HG02852 (cell line): Measurements from ENCODE around the gene ALK.
"Not testable (repeated sequence)": the region's sequence is repeated elsewhere in the genome, so short reads cannot be mapped to it uniquely, and the experiment has no call there.

ENCODE experiments used
- ATAC-seq: cut with Tn5 transposase; IDR thresholded peaks from one replicate; pipeline ENCODE4 v1.9.1; 2021; ENCODE audit warnings: mild to moderate bottlenecking, moderate library complexity; ENCODE audit not compliant: unreplicated experiment

Gene ALK

DNA sequence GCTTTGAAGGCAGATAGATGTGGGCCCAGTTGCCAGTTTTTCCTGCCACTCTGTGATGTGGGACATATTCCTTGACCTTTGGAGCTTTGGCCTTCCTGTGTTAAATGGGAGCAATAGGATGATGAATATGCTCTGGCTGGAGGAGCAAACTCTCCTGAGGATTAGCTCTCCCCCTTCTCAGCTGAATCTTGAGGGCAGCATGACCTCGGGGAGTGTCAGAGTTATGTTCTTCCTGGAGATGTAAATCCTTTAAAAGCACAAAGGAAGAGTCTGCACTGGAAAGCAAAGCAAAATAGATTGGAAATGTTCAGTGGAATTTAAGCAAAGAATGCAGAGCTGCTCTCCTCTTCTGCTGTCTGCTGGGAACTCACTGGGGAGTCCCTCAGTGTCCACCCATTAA is 160.1 kb downstream of the ALK start:
- no peak for ATAC-seq

DNA sequence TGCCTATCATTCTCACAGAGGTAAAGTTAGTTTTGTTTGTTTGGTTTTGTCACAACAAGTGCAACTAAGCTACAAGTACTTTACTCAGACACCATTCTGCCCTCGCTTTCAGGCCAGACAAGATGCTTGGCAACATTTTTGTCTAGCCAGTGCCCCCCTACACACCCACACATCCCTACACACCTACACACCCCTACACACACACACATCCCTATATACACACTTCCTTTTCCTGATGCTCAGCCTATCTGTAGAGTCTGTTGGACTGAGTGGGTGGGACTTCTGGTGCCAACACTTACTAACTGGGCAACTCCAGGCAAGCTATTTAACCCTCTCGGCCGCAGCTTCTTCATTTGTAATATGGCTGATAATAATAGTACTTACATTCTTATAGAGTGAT is 161.4 kb downstream of the ALK start:
- no peak for ATAC-seq

DNA sequence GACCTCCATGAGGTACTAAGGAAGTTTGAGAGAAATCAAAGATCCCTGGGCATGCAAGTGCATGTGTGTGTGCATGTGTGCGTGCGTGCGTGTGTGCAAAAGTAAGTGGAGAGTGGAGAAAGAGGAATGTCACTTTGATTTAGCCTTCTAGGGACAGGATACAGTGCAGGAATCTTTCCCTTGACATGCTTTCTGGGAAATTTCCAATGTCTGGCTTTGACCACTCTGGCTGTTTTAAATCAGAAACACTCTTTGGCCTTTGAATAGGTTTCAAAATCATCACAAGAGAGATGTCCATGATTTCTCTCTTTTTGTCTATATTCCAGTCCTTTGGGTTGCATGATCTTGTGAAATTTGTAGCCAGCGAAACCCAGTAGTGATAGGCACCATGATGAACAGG is 162.0 kb downstream of the ALK start:
- no peak for ATAC-seq

DNA sequence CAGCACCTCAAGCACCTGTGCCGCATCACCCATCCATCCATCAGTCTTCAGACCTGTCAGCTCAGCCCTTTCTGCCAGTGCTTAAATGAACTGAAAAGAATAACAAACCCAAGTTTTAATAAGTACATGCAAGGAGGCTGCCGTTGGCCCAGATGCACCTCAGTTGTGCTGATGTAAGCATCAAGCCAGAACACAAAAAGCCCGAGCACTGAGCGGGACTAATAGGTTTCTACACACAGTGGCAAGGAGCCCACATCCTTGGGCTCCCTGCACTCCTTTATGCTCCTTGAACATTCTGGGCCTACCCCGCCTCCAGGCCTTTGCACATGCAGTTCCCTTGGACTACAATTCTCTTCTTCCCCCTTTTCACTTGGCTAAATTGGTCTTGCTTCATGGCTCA is 165.6 kb downstream of the ALK start:
- ATAC-seq, result no peak

DNA sequence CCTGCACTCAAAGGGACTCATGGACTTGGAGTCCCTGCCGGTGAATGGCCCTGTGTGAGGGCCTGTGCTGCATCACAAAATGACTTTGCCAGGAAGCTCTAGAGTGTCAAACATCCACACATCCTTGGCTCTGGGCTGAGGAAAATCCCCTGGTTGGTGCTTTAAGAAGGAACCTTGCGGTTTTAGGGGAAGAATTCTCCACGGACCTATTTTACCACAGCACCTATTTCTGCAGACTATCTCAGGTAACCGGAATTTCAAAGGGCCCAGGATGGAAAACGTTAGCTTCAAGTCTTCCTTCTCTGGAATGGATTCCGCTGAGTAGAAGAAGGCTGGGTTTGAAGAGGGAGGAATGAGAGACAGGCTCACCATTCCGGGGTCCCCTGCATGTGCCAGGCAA is 166.2 kb downstream of the ALK start:
- ATAC-seq, result no peak

DNA sequence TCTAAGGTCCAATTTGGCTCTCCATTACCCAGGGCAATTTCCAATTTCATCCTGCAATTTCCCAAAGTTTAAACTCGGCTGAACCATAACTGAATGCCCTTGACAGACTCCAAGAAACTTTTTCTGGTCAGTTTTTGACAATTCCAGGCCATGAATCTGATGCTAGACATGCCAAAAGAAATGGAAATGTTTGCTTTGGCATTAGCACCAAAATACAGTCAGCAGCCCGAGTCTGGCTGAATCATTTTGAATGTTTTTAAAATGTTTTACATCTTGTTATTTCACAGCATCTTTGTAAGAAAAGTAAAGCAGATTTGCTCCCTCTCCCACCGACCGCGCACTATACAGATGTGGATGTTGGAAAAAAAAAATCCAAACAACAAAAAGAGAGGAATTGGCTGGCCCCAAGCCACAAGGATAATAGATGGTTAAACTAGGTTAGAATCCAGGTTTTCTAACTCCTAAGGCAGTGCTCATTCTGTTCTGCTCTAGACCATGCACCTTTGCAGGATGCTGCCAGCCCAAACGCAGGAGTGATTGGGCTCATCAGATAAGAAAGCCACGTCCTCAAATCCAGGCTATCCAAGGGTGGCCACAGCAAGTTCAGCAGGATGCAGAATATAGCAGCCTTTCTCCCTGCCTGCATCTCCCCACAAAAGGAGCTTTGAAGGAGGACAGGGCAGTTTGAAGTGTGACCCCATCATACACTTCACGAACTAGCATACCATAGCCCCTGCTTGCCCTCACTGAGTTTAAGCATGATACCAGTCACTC is 167.5 kb downstream of the ALK start:
- ATAC-seq, result no peak

DNA sequence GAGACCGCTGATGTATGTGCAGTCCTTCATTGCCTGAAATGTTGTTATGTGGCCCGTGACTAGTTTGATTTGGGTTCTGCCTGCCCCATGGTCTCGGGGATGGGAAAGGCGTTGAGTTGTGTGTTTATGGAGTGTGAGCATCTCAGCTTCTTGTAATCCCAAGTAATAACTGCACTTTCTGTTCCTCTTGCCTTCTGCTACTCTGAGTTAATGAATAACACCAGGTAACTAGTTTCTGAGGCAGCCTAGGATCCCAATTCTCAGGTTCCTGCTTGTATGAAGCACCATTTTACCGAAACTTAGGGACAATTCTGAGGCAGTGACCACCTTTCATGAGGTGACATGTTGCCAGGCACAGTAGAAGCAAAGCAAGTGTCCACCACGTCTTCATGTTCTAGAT is 170.0 kb downstream of the ALK start:
- no peak for ATAC-seq

DNA sequence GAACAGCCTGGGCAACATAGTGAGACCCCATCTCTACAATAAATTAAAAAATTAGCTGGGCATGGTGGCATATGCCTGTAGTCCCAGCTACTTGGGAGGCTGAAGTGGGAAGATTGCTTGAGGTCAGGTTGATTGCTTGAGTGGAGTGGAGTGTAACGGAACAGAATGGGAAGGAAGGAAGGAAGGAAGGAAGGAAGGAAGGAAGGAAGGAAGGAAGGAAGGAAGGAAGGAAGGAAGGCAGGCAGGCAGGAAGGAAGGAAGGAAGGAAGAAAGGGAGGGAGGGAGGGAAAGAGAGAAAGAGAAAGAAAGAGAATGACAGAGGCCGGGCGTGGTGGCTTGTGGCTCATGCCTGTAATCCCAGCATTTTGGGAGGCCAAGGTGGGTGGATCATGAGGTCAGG is 170.9 kb downstream of the ALK start:
- ATAC-seq, result not testable (repeated sequence)

DNA sequence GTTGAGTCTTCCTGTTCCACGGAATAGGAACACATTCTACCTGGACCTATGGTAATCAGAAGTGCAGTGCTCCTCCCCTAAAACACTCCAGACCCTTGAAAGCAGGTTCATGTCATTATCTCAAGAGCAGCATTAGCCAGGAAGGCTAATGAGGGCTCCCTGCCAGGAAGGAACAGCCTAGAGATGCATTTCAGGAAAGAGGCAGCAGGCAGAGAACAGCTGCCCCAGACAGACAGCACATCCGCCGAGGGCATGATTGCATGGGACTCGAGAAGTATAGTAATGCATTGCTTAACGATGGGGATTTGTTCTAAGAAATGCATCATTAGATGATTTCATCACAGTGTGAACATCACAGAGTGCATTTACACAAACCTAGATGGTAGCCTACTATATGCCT is 171.5 kb downstream of the ALK start:
- no peak for ATAC-seq

DNA sequence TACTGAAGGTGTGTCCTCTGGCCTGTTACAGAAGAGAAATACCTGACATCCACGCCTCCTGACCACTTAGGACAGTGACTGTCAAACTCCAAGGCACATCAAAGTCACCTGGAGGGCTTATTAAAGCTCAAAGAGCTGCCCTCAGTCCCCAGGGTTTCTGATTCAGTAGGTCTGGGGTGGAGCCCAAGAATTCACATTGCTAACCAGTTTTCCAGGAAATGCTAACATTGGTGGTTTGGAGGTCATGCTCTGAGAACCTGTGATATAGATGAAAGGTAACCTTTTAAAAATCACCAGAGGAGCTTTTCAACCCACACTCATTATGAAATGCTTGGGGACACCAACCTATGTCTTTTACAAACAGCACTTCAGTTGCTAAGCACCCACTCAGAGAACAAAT is 172.3 kb downstream of the ALK start:
- ATAC-seq, result no peak

DNA sequence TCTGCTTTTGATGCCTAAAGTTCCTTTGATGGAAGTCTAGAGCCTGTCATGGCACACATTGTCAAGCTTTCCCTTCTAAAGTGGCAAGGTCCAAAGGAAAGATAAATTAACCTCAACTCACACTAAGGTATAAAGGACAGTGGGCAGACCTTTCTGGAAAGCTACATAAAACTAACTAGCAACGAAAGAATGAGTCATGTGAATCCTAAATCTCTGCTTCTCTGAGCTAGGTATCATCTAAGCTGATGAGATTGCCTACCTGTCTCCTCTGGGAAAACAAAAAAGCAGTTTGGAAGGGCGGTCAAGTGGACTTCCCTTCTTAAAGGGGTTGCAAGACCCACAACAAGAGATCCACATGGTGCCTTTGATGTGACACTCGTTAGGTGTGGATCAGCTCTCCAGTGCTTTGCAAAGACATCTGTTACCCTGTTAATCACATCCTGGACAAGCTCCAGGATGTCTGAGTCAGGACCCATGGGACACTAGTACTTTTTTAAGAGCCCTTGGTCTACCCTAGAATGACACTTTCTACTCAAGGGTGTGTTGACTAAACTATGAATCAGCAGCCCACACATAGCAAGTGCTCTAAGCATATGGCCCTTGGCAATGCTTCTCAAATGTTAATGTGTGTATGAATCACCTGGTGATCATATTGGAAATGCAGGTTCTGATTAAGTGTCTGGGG is 173.5 kb downstream of the ALK start:
- no peak for ATAC-seq

DNA sequence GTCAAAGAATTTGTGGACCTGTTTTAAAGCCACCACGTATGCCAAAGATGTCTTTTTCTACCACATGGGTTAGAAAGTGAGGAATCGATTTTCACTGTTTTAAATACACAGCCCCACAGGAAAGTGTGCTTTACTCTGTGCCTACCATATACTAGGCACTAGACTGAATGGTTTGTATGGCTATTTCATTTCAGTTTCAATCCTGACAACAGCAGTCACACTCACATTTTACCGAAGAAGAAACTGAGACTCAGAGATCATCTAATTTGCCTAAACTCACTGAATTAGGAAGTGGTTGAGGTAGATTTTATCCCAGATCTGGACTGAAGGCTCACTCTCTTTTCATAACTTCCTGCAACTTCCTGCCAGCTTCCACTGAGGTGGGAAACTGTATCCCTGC is 176.4 kb downstream of the ALK start:
- ATAC-seq, result peak; percentile 74

DNA sequence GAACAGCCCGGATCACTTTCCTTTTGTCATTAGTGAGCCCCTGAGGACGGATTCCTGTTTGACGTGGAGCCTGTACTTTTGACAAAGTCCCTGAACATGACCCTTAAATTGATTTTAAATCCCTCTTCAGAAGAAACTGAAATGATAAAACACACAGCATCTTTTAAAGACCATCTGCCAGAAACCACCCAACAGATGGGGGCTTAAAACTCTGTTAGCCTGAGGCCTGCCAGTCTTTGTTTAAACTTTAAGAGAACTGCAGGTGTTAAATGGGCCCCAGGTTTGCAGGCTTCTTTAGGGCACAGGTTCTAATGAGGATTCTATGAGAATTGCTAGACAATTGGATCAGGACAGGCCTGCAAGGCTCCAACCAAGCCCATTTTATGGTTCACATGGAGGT is 177.9 kb downstream of the ALK start:
- no peak for ATAC-seq

DNA sequence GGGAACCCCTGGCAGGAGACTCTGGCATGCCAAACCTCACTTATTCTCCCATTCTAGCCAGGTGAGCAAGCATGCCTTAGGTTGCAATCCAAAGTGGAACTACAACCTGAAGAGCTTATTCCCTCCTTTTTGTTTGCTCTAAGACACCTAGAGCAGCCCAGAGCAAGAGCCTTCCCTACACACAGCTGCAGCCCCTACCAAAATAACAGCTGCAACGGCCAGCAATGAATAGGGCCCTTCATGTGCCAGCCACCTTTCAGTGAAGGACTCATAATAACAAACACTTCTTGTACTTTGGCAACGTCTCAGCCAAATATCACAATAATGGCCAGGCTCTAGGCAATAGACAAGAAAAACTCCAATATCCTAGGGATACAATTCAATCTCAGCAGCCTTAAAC is 178.7 kb downstream of the ALK start:
- ATAC-seq, result no peak

DNA sequence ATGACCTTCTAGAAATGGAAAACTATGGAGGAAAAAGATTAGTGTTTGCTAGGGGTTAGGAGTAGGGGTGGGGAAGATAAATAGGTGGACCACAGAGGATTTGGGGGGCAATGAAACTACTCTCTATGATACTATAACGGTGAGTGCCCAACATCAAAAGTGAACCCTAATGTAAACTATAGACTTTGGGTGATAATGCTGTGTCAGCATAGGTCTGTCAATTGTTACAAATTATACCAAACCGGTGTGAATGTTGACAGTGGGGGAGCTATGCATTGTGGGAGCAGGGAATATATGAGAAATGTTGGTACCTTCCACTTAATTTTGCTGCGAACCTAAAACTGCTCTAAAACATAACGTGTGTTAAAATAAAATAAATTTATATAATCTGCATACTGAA is 180.3 kb downstream of the ALK start:
- ATAC-seq, result no peak

DNA sequence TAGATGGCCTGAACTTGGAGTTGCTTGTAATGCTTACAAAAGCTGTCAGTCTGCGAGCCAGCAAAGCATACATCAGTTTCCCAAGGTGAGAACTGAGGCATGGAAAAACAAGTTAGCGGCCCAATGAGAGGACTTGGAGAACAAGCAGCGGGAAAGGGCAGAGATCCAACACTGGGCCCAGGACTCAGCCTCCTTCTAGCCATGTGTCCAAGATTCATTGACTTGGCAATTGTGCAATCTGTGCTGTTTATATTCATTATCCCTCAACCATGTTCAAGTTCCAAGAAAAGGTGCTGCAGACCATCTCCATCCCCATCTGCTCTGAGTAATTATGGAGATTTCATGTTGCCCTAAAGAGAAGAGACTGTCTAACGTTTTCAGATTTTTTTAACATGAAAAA is 187.4 kb downstream of the ALK start:
- no peak for ATAC-seq

DNA sequence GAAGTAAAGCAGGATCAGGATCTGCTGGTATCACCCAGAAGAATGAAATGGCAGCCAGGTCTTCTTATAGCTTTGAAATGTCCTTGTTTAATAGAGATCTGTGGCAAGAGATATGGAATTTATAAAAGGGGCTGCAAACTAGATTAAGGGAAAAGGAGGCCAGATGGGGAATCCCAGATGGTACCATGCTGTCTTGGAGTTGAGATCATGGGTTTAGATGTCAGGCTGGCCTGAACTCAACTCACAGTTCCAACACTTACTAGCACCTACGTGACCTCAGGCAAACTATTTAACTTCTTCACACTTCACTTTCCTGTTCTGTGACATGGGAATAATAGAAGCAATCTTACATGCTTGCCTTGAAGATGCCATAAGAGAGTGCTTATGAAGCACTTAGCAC is 188.2 kb downstream of the ALK start:
- no peak for ATAC-seq

DNA sequence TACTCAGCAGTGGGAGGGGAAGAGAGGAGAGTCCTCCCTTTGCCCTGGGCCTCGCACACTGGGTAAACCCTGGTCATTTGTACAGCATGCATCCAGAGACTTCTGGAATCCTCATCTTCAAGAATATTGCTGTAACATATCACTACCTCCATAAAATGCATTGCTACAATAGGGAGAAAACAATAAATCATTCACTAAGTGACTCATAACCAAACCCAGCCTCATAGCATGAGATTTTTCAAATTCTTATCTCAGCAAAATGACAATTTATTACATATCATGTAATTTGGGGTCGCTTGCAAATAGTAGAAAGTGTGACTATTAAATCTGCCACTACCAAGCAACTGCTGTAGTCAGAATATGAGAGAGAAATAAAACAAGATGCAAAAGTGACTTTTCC is 189.4 kb downstream of the ALK start:
- ATAC-seq, result no peak

DNA sequence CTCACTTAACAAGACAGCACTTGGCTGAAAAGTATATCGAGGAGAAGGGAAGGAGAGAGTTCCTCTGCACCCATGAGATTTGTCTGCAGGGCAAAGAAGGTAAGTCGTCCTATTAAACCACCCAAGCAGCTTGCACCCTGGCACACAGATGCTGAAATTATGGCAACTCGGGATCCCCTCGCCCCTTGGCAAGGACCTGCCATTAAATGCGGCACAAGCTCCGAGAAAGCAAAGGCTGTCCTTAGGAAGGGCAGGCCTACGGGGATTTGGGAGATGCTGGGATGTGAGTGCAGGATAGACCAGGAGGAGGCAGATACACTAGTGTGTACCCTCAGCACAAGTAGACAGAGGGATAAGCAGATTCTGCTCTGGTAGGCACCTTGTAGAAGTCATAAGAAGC is 191.5 kb downstream of the ALK start:
- ATAC-seq, result no peak

DNA sequence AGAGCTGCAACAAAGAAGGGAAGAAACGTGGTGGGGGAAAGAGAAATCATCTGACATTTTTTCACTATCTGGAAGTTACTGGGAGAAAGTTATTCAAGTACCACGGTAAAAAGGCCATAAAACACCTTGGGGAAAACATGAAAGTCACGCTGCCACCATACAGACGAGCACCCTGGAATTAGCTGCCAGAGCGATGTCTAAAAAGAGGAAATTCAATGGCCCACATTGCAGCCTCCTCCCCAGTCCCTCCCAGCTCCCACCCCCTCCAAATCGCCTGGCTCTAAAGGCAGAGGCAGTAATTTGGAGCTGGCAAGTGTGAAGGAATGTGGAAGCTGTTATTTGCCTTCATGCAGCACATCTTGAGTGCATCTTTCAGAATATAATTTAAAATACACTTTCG is 192.0 kb downstream of the ALK start:
- ATAC-seq, result no peak

DNA sequence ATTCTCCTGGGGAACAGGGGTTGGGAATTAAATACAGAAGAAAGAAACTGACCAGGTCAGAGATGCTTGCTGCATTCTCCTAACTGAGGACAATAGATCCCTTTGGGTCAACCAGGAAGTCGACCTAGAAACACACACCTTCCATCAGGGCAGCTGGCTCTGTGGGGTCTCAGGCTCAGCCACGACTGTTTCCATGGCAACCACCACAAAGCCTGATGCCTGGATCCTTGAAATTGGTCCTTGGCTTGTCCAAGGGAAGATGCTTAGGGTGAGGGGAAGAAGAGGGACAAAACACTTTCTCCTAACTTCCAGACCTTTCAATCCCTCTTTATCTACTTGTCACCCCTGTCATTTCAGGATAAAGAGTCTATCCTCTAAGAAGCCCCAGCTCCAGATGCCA is 194.4 kb downstream of the ALK start:
- ATAC-seq, result no peak

DNA sequence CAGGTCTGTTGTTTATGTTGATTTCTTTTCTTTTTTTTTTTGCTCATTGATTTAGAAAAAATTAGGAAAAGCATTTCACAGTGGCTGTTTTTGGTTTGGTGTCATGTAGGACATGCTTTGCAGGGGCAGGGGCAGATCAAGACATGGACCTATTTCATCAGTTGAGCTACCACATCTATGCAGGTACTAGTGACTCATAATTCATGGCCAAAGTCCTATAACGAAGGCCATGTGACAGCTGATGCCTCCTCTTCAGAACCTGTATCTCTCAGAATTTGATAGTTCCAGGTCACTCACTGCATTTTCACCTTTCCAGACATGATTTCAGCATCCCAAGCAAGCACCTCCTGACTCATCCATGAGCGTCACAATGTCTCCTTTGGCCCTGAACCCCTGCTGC is 195.8 kb downstream of the ALK start:
- no peak for ATAC-seq

DNA sequence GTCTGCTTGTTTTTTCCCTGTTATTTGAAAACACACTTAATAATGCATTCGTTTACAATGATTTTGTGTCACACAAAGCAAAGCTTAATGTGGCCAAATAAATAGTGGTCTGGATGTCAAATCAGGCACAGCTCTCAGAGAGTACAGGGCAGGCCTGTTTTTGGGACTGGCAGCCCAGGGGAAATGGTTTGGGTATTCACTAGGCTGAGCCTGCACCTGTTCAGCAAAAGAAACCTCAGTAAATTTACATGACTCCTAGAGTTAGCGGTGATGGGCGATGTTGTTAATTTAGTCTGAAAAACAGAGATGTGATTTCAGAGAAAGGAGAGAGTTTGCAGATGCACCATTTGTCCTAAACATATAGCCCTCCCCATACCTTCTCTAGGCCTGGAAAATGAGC is 197.1 kb downstream of the ALK start:
- no peak for ATAC-seq
